T47D (cell line): ENCODE measurements around the gene PKD2.
"Not testable (repeated sequence)": the region's sequence is repeated elsewhere in the genome, so short reads cannot be mapped to it uniquely, and the experiment has no call there.

Experiments
- DNase-seq, 2 experiments: peaks; one replicate each; pipeline versions ENCODE4 v3.0.0 to v3.0.0-alpha.2; 2011 to 2012; ENCODE audit warnings: low read depth in 1 of 2, low spot score in 1 of 2
- JUND ChIP-seq: IDR thresholded peaks from 2 replicates; pipeline ENCODE4 v1.6.1; 2012; ENCODE audit warnings: low read depth
- in situ Hi-C: cut with HindIII; loops from 2 replicates; pipeline ENCODE4 v1.10.0; 2016; ENCODE audit warnings: low sequenced_read_pairs, low pct_unique_long_range_greater_than_20kb

The PKD2 gene

GRCh38 chr4:88104902-88105610 lies 97.6 kb downstream of the PKD2 start:
- TF ChIP-seq JUND = peak; percentile 45; the same call in 1 of the 2 replicates
- peak; percentile 3 to 73 for DNase-seq
- in situ Hi-C loops = no loop called here

GRCh38 chr4:88106205-88106604 lies 98.8 kb downstream of the PKD2 start:
- DNase-seq = no peak
- in situ Hi-C loops = no loop called here
- no peak for TF ChIP-seq JUND

- peak in 1 of 2 experiments; percentile 23 for DNase-seq
- TF ChIP-seq JUND = no peak
- in situ Hi-C loops = no loop called here
These were observed 100.1 kb downstream of the PKD2 start for GRCh38 chr4:88107406-88108107.

- not testable (repeated sequence) for DNase-seq
These were observed 100.7 kb downstream of the PKD2 start for GRCh38 chr4:88108108-88108465.

GRCh38 chr4:88108747-88109122 lies 101.3 kb downstream of the PKD2 start:
- no peak for DNase-seq
- no peak for TF ChIP-seq JUND
- in situ Hi-C loops = no loop called here

More at GRCh38 chr4:88108108-88108465, 100.7 kb downstream of the PKD2 start:
- in situ Hi-C loops = not testable (repeated sequence)

GRCh38 chr4:88109123-88109881 lies 101.9 kb downstream of the PKD2 start:
- no peak for TF ChIP-seq JUND
- no peak for DNase-seq
- in situ Hi-C loops = no loop called here

GRCh38 chr4:88110826-88111225 lies 103.4 kb downstream of the PKD2 start:
- in situ Hi-C loops = no loop called here
- peak in 1 of 2 experiments; percentile 41 for DNase-seq
- no peak for TF ChIP-seq JUND

- no peak for TF ChIP-seq JUND
- in situ Hi-C loops = no loop called here
- no peak for DNase-seq
These were observed 105.4 kb downstream of the PKD2 start for GRCh38 chr4:88112856-88113255.

- no peak for DNase-seq
- in situ Hi-C loops = no loop called here
These were observed 108.2 kb downstream of the PKD2 start for GRCh38 chr4:88115587-88115986.

GRCh38 chr4:88119943-88120342 lies 112.5 kb downstream of the PKD2 start:
- in situ Hi-C loops = no loop called here
- DNase-seq = no peak
- no peak for TF ChIP-seq JUND

More at GRCh38 chr4:88115587-88115986, 108.2 kb downstream of the PKD2 start:
- TF ChIP-seq JUND = no peak

GRCh38 chr4:88122260-88122659 lies 114.8 kb downstream of the PKD2 start:
- in situ Hi-C loops = not testable (repeated sequence)
- DNase-seq = peak in 1 of 2 experiments; percentile 1
